Liver (tissue), 9 donors: ENCODE results near the gene C19orf12. TPM values are rescaled to one million over a fixed set of nuclear protein-coding genes. Genes with fewer than 3 reads are reported as not detected.

Source experiments
- DNase-seq: peaks from one replicate; pipeline ENCODE4 v3.0.0-alpha.2; 2017; ENCODE audit warnings: low spot score
- H3K27ac ChIP-seq, 2 donors: one replicate each; pipeline ENCODE4 v1.7.0; 2013; ENCODE audit warnings: inconsistent platforms in 2 of 2, low read length in 2 of 2, control low read depth in 1 of 2, low read depth in 1 of 2, mild to moderate bottlenecking in 1 of 2
- H3K27me3 ChIP-seq, 4 donors: one replicate each; pipeline versions ENCODE4 v1.6.1 to v1.7.0; 2013; ENCODE audit warnings: low read length in 3 of 4, inconsistent platforms in 1 of 4, mild to moderate bottlenecking in 1 of 4, moderate library complexity in 1 of 4; ENCODE audit not compliant: control insufficient read depth in 4 of 4, insufficient read depth in 4 of 4
- H3K36me3 ChIP-seq, 4 donors: one replicate each; pipeline versions ENCODE4 v1.6.1 to v1.7.0; 2013; ENCODE audit warnings: low read length in 3 of 4, mild to moderate bottlenecking in 3 of 4, low read depth in 1 of 4, moderate library complexity in 1 of 4; ENCODE audit not compliant: control insufficient read depth in 4 of 4, insufficient read depth in 3 of 4
- H3K4me1 ChIP-seq, 4 donors: one replicate each; pipeline versions ENCODE4 v1.6.1 to v1.7.0; 2013; ENCODE audit warnings: low read length in 3 of 4, mild to moderate bottlenecking in 3 of 4, moderate library complexity in 1 of 4; ENCODE audit not compliant: control insufficient read depth in 4 of 4, insufficient read depth in 4 of 4
- H3K4me3 ChIP-seq, 3 donors: one replicate each; pipeline versions ENCODE4 v1.6.1 to v1.7.0; 2013; ENCODE audit warnings: low read length in 3 of 3, control low read depth in 1 of 3, low read depth in 1 of 3, mild to moderate bottlenecking in 1 of 3
- H3K9ac ChIP-seq, 2 donors: one replicate each; pipeline ENCODE4 v1.7.0; 2013; ENCODE audit warnings: low read length in 2 of 2, mild to moderate bottlenecking in 2 of 2, moderate library complexity in 2 of 2, control low read depth in 1 of 2, low read depth in 1 of 2
- H3K9me3 ChIP-seq, 4 donors: one replicate each; pipeline versions ENCODE4 v1.6.1 to v1.7.0; 2013; ENCODE audit warnings: low read length in 3 of 4; ENCODE audit not compliant: control insufficient read depth in 4 of 4
- CTCF ChIP-seq: fragments of 150-350 bp; IDR thresholded peaks from 2 replicates; pipeline ENCODE4 v1.5.1; 2017; ENCODE audit warnings: improper control_type of control experiment, low read depth, low read length; ENCODE audit not compliant: missing input control
- EGR1 ChIP-seq, 2 donors: IDR thresholded peaks; 2 replicates each; pipeline ENCODE4 v1.6.1; 2016 to 2018; ENCODE audit warnings: antibody characterized with exemption in 2 of 2, low read depth in 2 of 2
- FOXA1 ChIP-seq: IDR thresholded peaks from 2 replicates; pipeline ENCODE4 v1.6.1; 2016; ENCODE audit warnings: antibody characterized with exemption
- FOXA2 ChIP-seq: IDR thresholded peaks from 2 replicates; pipeline ENCODE4 v1.6.1; 2016; ENCODE audit warnings: antibody characterized with exemption
- GABPA ChIP-seq, 2 donors: IDR thresholded peaks in 1 of 2; conservative IDR thresholded peaks in 1 of 2; 2 replicates each; pipeline ENCODE4 v1.6.1; 2016; ENCODE audit warnings: antibody characterized with exemption in 2 of 2, mild to moderate bottlenecking in 1 of 2, moderate library complexity in 1 of 2
- HNF4A ChIP-seq, 2 donors: conservative IDR thresholded peaks; 2 replicates each; pipeline ENCODE4 v1.6.1; 2016; ENCODE audit warnings: antibody characterized with exemption in 2 of 2, mild to moderate bottlenecking in 2 of 2
- JUND ChIP-seq, 2 donors: IDR thresholded peaks; 2 replicates each; pipeline ENCODE4 v1.6.1; 2016; ENCODE audit warnings: antibody characterized with exemption in 2 of 2
- MAX ChIP-seq: IDR thresholded peaks from 2 replicates; pipeline ENCODE4 v1.6.1; 2016; ENCODE audit warnings: antibody characterized with exemption
- NR2F2 ChIP-seq: IDR thresholded peaks from 2 replicates; pipeline ENCODE4 v1.6.1; 2016; ENCODE audit warnings: antibody characterized with exemption
- RAD21 ChIP-seq, 2 donors: IDR thresholded peaks; 2 replicates each; pipeline ENCODE4 v1.6.1; 2016; ENCODE audit warnings: antibody characterized with exemption in 2 of 2, mild to moderate bottlenecking in 2 of 2
- RXRA ChIP-seq, 2 donors: IDR thresholded peaks; 2 replicates each; pipeline ENCODE4 v1.6.1; 2017 to 2018; ENCODE audit warnings: antibody characterized with exemption in 2 of 2, mild to moderate bottlenecking in 1 of 2
- TAF1 ChIP-seq: conservative IDR thresholded peaks from 2 replicates; pipeline ENCODE4 v1.6.1; 2016; ENCODE audit warnings: antibody characterized with exemption, mild to moderate bottlenecking
- YY1 ChIP-seq: IDR thresholded peaks from 2 replicates; pipeline ENCODE4 v1.6.1; 2016; ENCODE audit warnings: antibody characterized with exemption, mild to moderate bottlenecking
- WGBS: extraction: QIAGEN DNeasy Blood & Tissue Kit; methylation state at CpG from one replicate; pipeline ENCODE4 v1.1.7; 2013; 5-methylcytosine and 5-hydroxymethylcytosine counted together
- polyA plus RNA-seq, 2 donors: library from polyadenylated mRNA; stranded (reverse) in 1 of 2; unstranded in 1 of 2; fragments of 200-250 nt in 1 of 2; fragments of >200 nt in 1 of 2; fragmentation: Nextera tagmentation in 1 of 2; extraction: Ambion mirVana in 1 of 2; gene quantifications; one replicate each; pipeline versions ENCODE4 v1.2.1 to v1.2.3, GENCODE V29; 2013 to 2015
- total RNA-seq, 2 donors: library from RNA; depleted of rRNA; stranded (reverse); fragments of >200 nt; gene quantifications; one replicate each; pipeline ENCODE4 v1.2.3, GENCODE V29; 2014
- TF ChIP-seq, protein P1 (sequence below): IDR thresholded peaks from 2 replicates; pipeline ENCODE4 v1.6.1; 2016; ENCODE audit warnings: antibody characterized with exemption, mild to moderate bottlenecking
- donor health status: healthy.
- donor health status: healthy.
- donor health status: healthy.
- donor health status: healthy.
- donor health status: healthy.

Gene C19orf12
- total and polyA plus RNA-seq, 4 donors = 21.2 to 82.8 (median 40.1) TPM

GRCh38 chr19:29672933-29673336 is 42.1 kb downstream of the C19orf12 start:
- Histone ChIP-seq H3K4me1 (peaks cover 32 to 67% (median 61%) of the 10 kb centered on the region in 4 donors), H3K9ac (no peak overlapping the region), H3K27me3 (no peaks in the 10 kb centered on the region), H3K27ac (peak overlapping the region in 1 of 2 donors; percentile 27), H3K36me3 (peaks cover 2 to 14% (median 10%) of the 10 kb centered on the region in 4 donors), H3K4me3 (no peak overlapping the region), H3K9me3 (no peaks in the 10 kb centered on the region)
- TF ChIP-seq, protein P1, sequence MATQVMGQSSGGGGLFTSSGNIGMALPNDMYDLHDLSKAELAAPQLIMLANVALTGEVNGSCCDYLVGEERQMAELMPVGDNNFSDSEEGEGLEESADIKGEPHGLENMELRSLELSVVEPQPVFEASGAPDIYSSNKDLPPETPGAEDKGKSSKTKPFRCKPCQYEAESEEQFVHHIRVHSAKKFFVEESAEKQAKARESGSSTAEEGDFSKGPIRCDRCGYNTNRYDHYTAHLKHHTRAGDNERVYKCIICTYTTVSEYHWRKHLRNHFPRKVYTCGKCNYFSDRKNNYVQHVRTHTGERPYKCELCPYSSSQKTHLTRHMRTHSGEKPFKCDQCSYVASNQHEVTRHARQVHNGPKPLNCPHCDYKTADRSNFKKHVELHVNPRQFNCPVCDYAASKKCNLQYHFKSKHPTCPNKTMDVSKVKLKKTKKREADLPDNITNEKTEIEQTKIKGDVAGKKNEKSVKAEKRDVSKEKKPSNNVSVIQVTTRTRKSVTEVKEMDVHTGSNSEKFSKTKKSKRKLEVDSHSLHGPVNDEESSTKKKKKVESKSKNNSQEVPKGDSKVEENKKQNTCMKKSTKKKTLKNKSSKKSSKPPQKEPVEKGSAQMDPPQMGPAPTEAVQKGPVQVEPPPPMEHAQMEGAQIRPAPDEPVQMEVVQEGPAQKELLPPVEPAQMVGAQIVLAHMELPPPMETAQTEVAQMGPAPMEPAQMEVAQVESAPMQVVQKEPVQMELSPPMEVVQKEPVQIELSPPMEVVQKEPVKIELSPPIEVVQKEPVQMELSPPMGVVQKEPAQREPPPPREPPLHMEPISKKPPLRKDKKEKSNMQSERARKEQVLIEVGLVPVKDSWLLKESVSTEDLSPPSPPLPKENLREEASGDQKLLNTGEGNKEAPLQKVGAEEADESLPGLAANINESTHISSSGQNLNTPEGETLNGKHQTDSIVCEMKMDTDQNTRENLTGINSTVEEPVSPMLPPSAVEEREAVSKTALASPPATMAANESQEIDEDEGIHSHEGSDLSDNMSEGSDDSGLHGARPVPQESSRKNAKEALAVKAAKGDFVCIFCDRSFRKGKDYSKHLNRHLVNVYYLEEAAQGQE = no peak
- TF ChIP-seq YY1 (no peak), HNF4A (conservative IDR thresholded peaks at IDR 0.05) (no peak), FOXA1 (no peak), FOXA2 (no peak), TAF1 (no peak), NR2F2 (no peak), JUND (IDR thresholded peaks at IDR 0.05) (no peak)
- DNase-seq = no peak
- 81% methylated on average over 11 of the region's 11 CpGs for WGBS

DNA sequence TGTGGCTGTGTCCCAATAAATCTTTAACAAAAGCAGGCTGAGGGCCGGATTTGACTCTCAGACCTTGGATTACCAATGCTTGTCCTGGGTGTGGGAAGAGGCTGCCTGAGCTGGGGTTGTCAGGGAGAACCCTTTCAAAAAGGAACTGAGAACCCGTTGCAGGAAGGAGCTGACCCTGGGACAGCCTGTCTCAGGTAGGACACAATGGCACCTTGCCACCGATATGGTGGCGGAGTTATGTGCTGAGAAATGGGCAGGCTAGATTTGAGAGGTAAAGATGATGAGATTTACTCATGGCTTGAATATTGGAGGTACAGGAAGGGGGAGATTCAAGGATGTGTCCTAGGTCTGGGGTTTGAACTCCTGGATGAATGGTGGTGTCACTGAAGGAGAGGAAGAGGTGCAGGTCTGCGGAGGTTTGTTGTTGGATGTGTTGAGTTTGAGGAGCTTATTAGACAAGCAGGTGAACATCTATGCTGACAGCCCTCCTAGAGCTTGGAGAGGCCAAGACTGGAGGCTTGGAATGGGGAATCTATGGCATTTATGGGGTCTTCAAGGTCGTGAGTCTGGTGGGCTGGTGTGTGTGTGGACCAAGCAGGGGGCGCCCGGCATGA is 42.6 kb downstream of the C19orf12 start:
- WGBS = 91% methylated on average over 8 of the region's 8 CpGs
- peak overlapping the region in 1 of 2 donors; percentile 27 for H3K27ac ChIP-seq
- no peaks in the 10 kb centered on the region for H3K9me3 ChIP-seq
- no peak for DNase-seq
- H3K36me3 ChIP-seq = peaks cover 2 to 14% (median 10%) of the 10 kb centered on the region in 4 donors
- no peaks in the 10 kb centered on the region for H3K27me3 ChIP-seq
- no peak for TF ChIP-seq RAD21 (IDR thresholded peaks at IDR 0.05)
- TF ChIP-seq, protein P1 = no peak
- no peak for TF ChIP-seq GABPA (IDR thresholded peaks at IDR 0.05 in 1 of 2, conservative IDR thresholded peaks at IDR 0.05 in 1 of 2)
- TF ChIP-seq MAX = no peak
- no peak for TF ChIP-seq CTCF
- TF ChIP-seq YY1 = no peak
- TF ChIP-seq EGR1 (IDR thresholded peaks at IDR 0.05; ENCODE audit: low read depth in 2 of 2) = no peak
- TF ChIP-seq RXRA (IDR thresholded peaks at IDR 0.05) = no peak
- H3K4me3 ChIP-seq = no peak overlapping the region
- no peak overlapping the region for H3K9ac ChIP-seq
- H3K4me1 ChIP-seq = peaks cover 30 to 67% (median 61%) of the 10 kb centered on the region in 4 donors
